Measurements from ENCODE around the gene KRTAP12-2.
"Not testable (repeated sequence)": the region's sequence is repeated elsewhere in the genome, so short reads cannot be mapped to it uniquely, and the experiment has no call there.

Gene KRTAP12-2

DNA sequence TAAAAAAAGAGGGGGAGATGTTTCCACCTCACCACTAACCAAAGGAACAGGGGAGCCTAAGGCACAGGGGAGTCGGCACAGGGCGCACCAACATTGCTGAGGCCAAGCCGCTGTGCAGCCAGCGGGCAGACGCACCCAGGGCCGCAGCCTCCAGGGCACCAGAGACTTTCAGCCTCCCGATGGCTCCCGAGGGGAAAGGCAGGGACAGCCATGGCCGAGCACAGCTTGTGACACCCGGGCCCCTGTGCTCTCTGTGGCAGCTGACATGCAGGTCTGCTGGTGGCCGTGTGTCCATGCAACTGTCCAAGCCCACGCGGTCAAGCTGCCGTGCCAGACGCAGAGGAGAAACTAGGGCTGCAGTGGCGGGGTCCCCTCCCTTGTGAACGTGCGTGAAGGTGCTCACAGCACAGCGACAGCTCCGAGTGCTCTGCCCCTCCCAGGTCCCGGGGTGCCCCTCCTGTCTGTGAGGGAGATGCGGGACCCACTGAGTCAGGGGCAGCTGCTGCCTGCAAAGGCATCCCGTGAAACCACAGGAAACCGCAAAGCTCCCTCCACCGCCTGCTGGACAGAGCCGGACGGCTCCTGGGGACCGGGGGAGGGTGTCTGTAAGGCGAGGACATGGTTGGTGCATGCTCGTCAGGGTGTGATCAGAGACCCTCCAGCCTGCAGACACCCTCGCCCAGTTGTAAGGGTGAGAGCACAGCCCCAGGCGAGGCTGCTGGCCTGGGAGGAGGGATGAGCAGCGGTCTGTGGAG, 18.0 kb downstream of the KRTAP12-2 start:
- DNase-seq = no peak

DNA sequence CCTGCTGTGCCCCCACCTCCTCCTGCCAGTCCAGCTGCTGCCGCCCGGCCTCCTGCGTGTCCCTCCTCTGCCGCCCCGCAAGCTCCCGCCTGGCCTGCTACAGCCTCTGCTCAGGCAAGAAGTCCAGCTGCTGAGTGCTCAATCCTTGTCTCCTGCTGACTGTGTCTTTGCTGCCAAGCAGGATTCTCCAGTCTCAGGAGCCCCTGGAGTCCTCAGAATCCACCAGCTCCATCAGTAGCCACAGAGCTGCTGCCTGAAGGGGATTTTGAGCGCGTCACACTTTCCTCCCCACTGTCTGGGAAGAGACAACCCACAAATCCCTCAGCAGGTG, 19.5 kb downstream of the KRTAP12-2 start:
- DNase-seq = no peak

DNA sequence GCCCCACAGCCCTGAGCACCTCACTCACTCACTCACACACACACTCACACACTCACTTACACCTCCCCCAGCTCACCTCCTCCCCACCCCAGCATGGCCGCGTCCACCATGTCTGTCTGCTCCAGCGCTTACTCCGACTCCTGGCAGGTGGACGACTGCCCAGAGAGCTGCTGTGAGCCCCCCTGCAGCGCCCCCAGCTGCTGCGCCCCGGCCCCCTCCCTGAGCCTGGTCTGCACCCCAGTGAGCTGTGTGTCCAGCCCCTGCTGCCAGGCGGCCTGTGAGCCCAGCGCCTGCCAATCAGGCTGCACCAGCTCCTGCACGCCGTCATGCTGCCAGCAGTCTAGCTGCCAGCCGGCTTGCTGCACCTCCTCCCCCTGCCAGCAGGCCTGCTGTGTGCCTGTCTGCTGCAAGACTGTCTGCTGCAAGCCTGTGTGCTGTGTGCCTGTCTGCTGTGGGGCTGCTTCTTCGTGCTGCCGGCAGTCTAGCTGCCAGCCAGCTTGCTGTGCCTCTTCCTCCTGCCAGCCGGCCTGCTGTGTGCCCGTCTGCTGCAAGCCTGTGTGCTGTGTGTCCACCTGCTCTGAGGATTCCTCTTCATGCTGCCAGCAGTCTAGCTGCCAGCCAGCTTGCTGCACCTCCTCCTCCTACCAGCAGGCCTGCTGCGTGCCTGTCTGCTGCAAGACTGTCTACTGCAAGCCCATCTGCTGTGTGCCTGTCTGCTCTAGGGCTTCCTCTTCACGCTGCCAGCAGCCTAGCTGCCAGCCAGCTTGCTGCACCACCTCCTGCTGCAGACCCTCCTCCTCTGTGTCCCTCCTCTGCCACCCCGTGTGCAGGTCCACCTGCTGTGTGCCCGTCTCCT, 20.1 kb downstream of the KRTAP12-2 start, which contains the start of gene KRTAP10-11:
TSS of gene KRTAP10-11 (plus strand) at position 49 of the 856 bp plus-strand sequence. CDS start at position 94, 45 bp downstream.
- not testable (repeated sequence) for DNase-seq

DNA sequence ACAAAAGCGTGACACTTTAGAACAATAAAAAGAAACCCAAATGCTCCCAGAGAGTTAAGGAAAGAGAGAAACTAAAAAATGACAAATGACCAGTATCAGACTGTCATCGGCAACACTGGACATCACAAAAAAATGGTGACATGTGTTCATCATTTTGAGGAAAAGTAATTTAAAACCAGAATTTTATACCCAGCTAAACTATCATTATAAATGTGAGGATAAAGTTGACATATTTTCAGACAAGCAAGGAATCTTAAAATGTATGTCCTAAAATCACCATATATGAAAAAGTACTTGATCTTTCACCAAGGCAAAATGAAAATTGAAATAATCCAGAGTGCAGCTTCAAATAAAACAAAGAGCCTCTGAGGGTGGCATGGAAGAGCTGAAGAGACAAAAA, 21.8 kb downstream of the KRTAP12-2 start:
- DNase-seq = no peak

DNA sequence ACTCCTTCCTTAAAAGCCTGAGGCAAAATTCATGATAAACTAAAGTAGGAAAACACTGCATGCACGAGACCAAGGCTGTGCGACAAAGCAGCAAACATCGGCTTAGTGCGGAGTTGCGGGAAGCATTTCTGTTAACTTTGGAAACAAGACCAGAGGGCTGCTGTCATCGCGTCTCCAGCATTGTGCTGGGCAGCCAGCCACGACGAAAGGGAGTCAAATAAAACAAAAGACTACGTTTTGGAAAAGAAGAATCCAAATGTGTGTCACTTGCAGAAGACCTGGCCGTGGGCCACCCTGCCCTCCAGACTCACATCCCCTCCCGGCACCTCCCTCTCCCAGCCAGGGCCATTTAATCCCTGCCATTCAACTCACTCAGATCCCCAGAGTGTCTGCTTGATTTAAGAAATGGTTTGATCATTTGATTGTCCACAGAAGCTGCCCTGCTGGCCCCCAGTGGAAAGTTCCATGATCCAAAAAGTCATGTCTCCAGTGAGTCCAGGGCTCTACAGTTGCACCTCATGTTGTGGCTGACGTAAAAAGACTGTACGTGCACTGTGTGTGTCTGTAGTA, 22.9 kb downstream of the KRTAP12-2 start:
- no peak for DNase-seq

DNA sequence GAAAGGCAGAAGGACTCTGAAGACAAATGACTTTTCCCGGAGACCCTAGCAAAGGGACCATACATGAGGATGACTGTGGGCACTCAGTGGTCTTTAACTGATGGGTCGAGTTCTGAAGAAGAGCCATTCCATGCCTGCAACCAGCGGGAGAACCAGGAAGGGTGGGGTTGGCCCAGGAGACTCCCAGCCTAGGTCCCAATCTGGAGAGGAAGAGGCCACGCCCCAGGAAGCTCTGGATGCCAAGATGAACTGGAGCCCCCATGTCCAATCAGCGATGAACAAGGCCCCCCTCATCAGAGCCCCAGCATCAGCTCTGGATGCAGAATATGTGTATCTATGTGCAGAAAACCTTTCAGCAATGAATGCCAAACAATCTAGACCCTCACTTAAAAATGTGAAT, 26.0 kb downstream of the KRTAP12-2 start:
- DNase-seq = no peak

DNA sequence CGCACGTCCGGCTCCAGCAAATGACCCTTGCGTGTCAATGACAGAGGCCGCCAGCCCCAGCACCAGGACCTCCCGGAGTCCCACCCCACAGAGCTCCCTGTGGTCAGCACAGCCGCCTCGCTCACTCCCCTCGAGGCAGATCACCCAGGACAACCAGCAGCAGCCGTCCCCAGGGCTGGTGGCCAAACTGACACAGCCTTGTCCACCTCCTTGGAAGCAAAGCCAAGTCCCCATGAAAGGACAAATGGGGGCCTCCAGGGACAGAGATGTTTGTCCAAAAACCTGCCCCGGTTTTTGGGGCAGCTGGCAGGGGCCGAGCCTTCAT, 27.4 kb downstream of the KRTAP12-2 start:
- no peak for DNase-seq

DNA sequence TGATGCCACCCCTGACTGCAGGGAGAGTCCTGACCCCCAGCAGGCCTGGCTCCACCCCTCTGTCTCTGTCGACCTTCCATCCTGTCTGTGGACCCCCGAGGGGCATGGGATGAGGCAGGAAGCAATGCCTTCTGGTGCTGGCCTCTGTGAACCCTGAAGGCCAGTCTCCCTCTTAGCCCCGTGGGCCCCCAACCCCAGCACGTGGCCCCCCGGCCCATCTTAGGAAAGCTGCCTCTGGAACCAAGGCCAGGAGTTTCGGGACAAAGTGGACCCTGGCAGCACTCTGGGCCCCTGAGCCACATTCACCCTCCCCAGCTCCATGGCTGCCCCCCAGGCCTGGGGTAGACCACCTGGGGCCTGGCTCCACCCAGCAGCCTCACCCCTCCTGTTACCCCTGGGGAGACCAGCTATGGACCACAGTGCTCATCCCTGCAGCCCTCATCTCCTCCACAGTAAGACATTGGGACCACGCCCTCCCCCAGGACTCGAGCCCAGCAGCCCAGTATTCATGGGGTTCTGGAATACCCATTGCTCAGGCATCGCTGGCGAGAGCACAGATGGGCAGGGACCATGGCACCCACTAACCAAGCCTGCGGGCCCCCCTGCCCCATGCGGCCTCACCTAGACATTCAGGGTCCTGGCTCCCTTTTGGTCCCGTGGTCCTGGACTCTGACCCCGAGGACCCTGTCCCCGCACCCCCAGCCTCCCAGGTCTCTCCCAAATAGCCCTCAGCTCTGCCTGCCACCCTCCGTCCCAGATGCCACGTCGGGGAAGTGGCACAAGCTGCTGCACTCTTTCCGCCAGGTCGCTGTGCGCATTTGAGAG, 28.0 kb downstream of the KRTAP12-2 start:
- not testable (repeated sequence) for DNase-seq

DNA sequence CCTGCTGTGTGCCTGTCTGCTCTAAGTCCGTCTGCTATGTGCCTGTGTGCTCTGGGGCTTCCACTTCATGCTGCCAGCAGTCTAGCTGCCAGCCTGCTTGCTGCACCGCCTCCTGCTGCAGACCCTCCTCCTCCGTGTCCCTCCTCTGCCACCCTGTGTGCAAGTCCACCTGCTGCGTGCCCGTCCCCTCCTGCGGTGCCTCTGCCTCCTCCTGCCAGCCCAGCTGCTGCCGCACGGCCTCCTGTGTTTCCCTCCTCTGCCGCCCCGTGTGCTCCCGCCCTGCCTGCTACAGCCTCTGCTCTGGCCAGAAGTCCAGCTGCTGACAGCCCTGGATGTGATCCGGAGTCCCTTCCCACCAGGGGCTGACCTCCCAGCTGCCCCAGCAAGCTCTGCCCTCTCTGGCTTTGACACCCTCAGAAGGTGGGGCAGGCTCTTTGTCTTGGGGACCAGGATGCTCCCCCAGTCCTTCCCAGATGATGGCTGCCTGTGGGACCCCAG, 28.8 kb downstream of the KRTAP12-2 start:
- DNase-seq = not testable (repeated sequence)

DNA sequence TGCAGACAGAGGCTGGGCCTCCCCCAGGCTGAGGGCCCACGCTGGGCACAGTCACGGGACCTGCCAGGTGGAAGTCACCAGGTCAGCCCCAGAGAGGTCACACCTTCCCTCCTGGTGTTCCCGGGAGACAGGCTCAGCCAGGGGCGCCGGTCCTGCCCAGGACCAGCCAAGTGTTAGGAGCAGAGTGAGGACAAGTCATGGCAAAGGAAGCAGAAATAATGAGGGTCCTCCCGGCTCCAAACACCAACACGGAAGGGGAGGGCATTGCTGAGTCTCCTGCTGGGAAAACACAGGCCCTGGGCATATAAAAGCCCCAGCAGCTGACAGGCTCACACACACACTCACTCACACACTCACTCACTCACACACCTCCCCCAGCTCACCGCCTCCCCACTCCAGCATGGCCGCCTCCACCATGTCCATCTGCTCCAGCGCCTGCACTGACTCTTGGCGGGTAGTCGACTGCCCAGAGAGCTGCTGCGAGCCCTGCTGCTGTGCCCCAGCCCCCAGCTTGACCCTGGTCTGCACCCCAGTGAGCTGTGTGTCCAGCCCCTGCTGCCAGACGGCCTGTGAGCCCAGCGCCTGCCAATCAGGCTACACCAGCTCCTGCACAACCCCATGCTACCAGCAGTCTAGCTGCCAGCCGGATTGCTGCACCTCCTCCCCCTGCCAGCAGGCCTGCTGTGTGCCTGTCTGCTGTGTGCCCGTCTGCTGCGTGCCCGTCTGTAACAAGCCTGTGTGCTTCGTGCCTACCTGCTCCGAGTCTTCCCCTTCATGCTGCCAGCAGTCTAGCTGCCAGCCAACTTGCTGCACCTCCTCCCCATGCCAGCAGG, 29.5 kb downstream of the KRTAP12-2 start, which contains the start of gene KRTAP10-10:
TSS of gene KRTAP10-10 (plus strand) at position 339 of the 833 bp plus-strand sequence. CDS start at position 401, 62 bp downstream.
- DNase-seq = no peak

DNA sequence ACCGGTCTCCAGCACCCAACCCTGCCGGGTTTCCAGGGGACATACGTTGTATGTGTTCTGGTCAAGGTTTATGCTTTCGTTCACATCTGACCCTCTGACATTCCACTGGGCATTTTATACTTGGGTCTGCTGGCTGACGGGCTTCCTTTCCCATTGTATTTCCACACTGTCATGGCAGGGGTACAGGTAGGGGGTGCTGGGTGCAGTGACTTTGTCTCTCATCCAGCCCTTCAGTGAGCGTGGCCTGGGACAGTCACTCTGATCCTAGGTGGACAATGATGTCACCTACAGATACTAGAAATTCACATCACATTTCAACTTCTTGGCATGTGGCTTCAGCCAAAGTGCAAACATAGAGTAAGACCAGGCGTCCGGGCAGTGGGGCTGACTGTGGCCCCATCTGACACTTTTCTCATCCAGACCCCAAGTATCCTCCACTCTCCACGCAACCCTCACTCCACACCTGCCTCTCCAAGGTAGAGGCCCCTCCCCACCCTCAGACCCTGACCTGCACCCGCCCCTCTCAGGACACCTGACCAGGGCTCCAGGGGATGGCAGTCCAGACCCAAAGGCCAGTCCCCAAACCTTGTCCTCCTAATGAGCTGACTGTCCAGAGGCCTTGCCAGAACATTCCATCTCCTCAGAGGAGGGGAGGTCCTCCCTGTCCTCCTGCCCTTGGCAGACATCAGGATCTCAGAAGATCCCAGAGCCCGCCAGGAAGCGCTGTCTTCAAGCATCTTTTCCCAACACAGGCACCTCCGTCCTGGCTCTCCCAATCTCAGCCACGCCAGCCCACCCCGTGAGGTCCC, 30.3 kb downstream of the KRTAP12-2 start:
- no peak for DNase-seq

DNA sequence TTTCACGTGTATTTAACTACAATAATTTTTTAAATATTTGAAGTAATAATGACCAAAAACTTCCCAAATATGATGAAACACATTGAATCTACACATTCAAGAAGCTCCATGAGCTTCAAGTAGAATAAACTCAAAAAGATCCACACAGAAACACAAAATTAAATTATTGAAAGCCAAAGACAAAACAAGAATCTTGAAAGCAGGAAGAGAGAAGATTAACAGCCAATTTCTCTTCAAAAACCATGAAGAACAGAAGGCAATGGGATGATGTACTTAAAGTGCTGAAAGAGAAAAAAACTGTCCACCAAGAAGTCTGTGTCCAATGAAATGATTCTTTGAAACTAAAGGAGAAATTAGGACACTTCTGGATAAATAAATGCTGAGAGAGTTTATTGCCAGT, 34.7 kb downstream of the KRTAP12-2 start:
- no peak for DNase-seq

DNA sequence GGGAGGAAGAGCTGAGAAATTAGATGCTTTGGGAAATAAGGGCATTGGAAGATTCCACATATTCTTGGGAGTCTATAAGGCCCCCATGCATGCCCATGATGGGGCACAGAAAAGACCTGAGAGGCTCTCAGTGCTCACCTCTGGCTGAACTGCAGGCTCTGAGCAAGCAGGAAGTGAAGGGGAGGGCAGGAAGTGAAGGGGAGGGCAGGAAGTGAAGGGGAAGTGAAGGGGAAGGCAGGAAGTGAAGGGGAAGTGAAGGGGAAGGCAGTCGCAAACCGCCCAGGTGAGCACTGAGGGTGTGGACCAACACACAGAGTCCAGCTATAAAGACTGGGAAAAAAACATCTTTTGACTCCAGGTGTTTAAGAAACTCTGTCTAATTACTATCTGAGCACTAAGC, 36.3 kb downstream of the KRTAP12-2 start:
- DNase-seq = no peak

DNA sequence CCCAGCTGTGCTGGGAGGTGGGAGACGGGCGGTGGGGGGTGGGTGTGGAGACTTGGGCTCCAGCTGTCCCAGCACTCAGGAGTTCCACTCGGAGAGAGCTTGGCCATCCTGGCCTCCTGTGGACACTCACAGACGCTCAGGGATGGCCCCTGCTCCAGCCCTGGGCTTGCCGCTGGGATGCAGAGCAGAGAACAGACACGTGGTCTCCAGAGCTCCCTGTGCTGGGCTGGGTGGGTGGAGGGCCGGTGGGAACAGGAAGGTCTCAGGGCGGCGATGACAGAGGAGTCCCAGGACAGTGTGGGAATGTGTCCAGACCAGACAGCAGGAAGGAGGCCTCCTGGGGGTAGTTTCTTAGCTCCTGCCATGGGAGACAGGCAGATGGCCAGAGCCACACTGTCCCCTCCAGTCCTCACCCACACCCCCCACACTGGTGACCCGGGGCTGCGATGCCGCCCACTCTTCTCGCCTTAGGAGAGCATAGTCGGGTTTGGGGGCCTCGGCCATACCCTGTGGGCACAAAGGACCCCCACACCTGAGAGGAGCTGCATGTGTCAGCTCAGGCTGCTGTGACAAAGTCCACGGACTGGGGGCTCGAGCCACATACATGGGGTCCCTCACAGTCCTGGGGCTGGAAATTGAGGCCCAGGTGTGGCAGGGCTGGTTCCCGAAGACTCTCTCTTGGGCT, 37.9 kb downstream of the KRTAP12-2 start:
- DNase-seq = no peak

DNA sequence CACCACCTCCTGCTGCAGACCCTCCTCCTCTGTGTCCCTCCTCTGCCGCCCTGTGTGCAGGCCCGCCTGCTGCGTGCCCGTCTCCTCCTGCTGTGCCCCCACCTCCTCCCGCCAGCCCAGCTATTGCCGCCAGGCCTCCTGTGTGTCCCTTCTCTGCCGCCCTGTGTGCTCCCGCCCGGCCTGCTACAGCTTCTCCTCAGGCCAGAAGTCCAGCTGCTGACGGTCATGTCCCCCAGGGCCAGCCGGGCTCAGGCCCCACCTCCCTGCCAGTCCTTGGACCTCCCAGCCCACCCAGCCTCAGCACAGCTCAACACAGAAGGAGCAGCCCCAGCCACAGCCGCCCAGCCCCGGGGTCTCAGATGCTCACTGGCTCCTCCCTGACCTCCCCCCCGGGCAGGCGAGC, 38.9 kb downstream of the KRTAP12-2 start:
- DNase-seq = not testable (repeated sequence)

DNA sequence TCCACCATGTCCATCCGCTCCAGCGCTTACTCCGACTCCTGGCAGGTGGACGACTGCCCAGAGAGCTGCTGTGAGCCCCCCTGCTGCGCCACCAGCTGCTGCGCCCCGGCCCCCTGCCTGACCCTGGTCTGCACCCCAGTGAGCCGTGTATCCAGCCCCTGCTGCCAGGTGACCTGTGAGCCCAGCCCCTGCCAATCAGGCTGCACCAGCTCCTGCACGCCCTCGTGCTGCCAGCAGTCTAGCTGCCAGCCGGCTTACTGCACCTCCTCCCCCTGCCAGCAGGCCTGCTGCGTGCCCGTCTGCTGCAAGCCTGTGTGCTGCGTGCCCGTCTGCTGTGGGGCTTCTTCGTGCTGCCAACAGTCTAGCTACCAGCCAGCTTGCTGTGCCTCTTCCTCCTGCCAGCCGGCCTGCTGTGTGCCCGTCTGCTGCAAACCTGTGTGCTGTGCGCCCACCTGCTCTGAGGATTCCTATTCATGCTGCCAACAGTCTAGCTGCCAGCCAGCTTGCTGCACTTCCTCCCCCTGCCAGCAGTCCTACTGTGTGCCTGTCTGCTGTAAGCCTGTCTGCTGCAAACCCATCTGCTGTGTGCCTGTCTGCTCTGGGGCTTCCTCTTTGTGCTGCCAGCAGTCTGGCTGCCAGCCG, 39.4 kb downstream of the KRTAP12-2 start:
- DNase-seq = not testable (repeated sequence)

DNA sequence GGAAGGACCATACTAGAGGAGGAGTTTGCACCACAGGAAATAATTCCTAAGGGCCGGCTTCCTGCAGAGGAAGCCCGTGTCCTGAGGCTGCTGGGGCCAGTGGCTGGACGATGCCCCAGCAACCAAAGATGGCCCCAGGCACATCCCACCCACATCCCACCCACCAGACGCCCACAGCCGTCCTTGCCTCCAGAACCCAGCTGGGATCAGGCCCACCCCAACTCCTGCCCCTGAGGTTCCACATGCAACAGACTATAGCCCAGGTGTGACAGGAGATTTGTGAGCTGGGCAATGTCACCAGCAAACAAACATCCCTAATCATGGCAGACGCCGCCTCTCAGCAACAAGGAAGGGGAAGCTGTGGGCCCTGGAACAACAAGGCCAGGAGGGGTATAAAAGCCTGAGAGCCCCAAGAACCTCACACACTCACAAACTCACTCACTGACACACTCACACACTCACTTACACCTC, 40.0 kb downstream of the KRTAP12-2 start, which contains the start of gene KRTAP10-9:
TSS of gene KRTAP10-9 (plus strand) at position 421 of the 471 bp plus-strand sequence. CDS start 79 bp downstream, outside the sequence.
- DNase-seq = no peak

DNA sequence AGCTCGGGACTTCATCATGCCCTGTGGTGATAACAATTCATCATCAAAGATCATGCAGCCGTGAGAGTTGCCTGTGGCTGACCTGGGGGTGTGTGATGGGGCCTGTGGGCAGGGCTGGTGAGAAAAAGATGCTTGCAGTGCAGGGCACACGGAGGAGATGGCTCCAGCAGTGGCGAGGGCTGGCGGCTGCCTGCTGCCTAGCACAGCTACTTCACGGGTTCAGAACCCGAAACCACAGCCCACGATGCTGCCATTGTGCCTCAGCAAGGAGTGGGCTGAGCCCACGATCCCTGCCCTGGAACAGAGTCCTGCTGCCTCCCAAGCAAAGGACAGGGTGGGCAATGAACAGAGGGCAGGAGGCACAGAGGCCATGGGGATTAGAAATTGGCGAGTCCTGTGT, 40.5 kb downstream of the KRTAP12-2 start:
- no peak for DNase-seq

DNA sequence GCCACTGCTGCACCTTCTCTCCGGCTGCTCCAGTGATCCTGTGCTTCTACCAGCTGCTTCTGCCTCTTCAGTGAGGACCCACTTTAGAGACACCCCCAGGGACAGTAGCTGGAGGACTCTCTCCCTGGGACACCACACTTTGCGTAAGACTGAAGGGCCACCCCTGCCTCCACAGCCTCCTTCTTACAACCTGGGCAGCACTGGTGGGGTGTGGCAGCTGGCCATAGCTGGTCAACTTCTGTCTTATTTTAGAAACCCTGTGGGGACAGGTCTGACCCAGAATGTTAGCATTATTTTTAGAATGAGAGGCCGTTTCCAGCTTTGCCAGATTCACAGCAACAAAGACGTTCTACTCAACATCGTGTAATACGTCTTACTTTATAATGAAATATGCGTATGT, 41.0 kb downstream of the KRTAP12-2 start:
- DNase-seq = no peak

All from suppressor macrophage treated with lipopolysaccharide for 1 hour (primary cell).